GM18858 (cell line): ENCODE measurements around the gene GSTM1.
"Not testable (repeated sequence)": the region's sequence is repeated elsewhere in the genome, so short reads cannot be mapped to it uniquely, and the experiment has no call there.

Experiments used
- ATAC-seq: cut with Tn5 transposase; IDR thresholded peaks from one replicate; pipeline ENCODE4 v1.9.1; 2021; ENCODE audit not compliant: unreplicated experiment

The GSTM1 gene

GRCh38 chr1:109659997-109660690 lies 27.5 kb upstream of the GSTM1 start:
- no peak for ATAC-seq

GRCh38 chr1:109660691-109661026 lies 27.0 kb upstream of the GSTM1 start:
- ATAC-seq = not testable (repeated sequence)

GRCh38 chr1:109661391-109661790 lies 26.2 kb upstream of the GSTM1 start:
- no peak for ATAC-seq

- ATAC-seq = no peak
Observed at GRCh38 chr1:109664671-109665070, 22.9 kb upstream of the GSTM1 start.

GRCh38 chr1:109667452-109668122 lies 20.0 kb upstream of the GSTM1 start, which contains the start of gene GSTM2:
GSTM2 (plus strand) TSS chr1:109668057; CDS start chr1:109668116, 59 bp downstream.
- peak; percentile 84 for ATAC-seq

- no peak for ATAC-seq
Observed at GRCh38 chr1:109668123-109668775, 19.4 kb upstream of the GSTM1 start.

GRCh38 chr1:109669246-109669948 lies 18.2 kb upstream of the GSTM1 start:
- ATAC-seq = no peak

GRCh38 chr1:109669949-109670302 lies 17.7 kb upstream of the GSTM1 start:
- not testable (repeated sequence) for ATAC-seq

GRCh38 chr1:109671067-109671466 lies 16.6 kb upstream of the GSTM1 start:
- no peak for ATAC-seq

GRCh38 chr1:109673861-109674260 lies 13.8 kb upstream of the GSTM1 start:
- not testable (repeated sequence) for ATAC-seq

GRCh38 chr1:109676683-109677381 lies 10.8 kb upstream of the GSTM1 start:
- not testable (repeated sequence) for ATAC-seq

- ATAC-seq = no peak
Observed at GRCh38 chr1:109677459-109677858, 10.2 kb upstream of the GSTM1 start.

GRCh38 chr1:109678637-109679036 lies 9.0 kb upstream of the GSTM1 start:
- ATAC-seq = not testable (repeated sequence)

- ATAC-seq = not testable (repeated sequence)
Observed at GRCh38 chr1:109684777-109685176, 2.8 kb upstream of the GSTM1 start.

- not testable (repeated sequence) for ATAC-seq
Observed at GRCh38 chr1:109685399-109685798, 2.2 kb upstream of the GSTM1 start.

- not testable (repeated sequence) for ATAC-seq
Observed at GRCh38 chr1:109685890-109686289, 1.7 kb upstream of the GSTM1 start.

GRCh38 chr1:109687109-109687508 lies 508 bp upstream of the GSTM1 start:
- not testable (repeated sequence) for ATAC-seq

GRCh38 chr1:109689844-109690405 lies 2.3 kb downstream of the GSTM1 start:
- ATAC-seq = no peak

- ATAC-seq = no peak
Observed at GRCh38 chr1:109691759-109692158, 4.1 kb downstream of the GSTM1 start.

- not testable (repeated sequence) for ATAC-seq
Observed at GRCh38 chr1:109694400-109694799, 6.8 kb downstream of the GSTM1 start.
